Head of caudate nucleus (tissue), 42 donors: ENCODE data around the gene EEF1A1.
"Not testable (repeated sequence)": the region's sequence is repeated elsewhere in the genome, so short reads cannot be mapped to it uniquely, and the experiment has no call there.

Source experiments
- DNase-seq, 42 donors: peaks; one replicate each; pipeline versions ENCODE4 v3.0.0 to v3.0.0-alpha.2; 2020 to 2021; ENCODE audit warnings: mixed read lengths in 7 of 42
- intact Hi-C: fragments of 100-400 bp; cut with DNase I; formaldehyde crosslinking; loops from one replicate; pipeline ENCODE4 v1.15.0; 2022

EEF1A1 gene

DNA sequence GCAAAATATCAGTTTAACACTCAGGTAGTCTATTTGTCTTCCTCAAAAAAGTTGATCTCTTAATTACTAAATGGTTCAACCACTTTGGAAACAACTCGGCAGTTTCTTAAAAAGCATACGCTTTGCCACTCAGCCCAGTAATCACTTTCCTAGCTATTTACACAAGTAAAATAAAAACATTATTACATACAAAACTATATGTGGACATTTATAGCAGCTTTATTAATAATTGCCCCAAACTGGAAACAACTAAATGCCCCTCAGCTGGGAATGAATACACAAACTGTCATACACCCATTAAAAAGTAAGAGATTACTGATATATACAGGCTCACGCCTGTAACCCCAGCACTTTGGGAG is 7.4 kb downstream of the EEF1A1 start:
- DNase-seq, result no peak
- intact Hi-C loops, result loop anchor here (10.0 kb wide), 1 partner anchor 59 kb away; the partner anchor contains the start of gene CGAS

DNA sequence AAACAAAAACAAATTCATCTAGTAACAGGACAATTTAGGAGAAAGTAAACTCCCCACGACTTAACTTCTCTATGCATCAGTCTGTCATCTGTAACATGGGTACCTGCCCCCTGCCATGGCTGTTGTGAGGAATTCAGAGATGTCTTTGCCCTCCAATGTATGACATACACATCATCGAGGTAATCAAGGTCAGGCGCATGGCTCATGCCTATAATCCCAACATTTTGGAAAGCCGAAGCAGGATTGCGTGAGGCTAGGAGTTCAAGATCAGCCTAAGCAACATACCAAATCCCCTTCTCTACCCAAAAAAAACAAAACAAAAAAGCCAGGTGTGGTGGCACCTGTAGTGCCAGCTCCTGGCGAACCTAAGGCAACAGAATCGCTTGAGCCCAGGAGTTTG is 9.0 kb downstream of the EEF1A1 start:
- intact Hi-C loops, result loop anchor here (10.0 kb wide), 1 partner anchor 57 kb away; the partner anchor contains the start of gene CGAS
- DNase-seq, result no peak

DNA sequence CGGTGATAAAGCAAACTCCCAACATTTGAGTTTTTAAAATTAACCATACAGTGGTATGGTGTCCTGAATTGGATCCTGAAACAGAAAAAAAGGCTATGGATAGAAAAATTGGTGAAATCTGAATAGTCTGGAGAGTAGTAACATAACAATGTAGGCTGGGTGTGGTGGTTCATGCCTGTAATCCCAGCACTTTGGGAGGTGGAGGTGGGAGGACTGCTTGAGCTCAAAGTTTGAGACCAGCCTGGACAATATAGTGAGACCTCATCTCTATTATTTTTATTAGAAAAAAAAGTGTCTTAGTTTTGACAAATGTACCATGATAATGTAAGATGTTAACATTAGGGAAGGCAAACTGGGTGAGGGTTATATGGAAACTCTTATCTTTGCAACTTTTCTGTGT is 11.0 kb downstream of the EEF1A1 start:
- intact Hi-C loops, result loop anchor here (10.0 kb wide), 1 partner anchor 55 kb away; the partner anchor contains the start of gene CGAS
- no peak for DNase-seq

DNA sequence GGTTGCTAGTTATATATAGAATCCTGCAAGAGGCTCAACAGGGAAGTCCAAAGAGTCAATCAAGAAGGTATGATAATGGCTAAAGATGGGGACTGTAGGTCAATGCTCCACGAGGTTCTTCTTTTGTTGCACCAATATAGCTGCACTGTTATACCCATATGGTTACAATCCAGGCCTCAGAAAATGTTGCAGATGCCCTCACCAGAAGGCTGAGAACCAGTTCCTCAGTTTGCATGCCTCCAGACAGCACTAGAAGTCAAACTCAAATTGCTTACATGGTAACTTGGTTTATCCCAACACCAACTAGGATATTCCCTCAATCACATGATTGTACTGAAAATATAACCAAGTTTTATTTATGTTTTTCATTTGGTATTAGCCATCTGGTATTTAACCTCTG is 12.1 kb downstream of the EEF1A1 start:
- intact Hi-C loops, result no loop called here
- no peak for DNase-seq

DNA sequence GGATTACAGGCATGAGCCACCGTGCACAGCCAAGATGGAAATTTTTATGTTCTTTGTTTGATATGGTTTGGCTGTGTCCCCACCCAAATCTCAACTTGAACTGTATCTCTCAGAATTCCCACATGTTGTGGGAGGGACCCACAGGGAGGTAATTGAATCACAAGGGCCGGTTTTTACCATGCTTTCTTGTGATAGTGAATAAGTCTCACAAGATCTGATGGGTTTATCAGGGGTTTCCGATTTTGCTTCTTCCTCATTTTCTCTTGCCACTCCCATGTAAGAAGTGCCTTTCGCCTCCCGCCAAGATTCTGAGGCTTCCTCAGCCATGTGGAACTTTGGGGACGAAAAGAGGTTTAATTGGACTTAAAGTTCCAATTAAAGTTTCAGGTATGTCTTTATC is 14.6 kb downstream of the EEF1A1 start:
- intact Hi-C loops, result no loop called here
- DNase-seq, result no peak

DNA sequence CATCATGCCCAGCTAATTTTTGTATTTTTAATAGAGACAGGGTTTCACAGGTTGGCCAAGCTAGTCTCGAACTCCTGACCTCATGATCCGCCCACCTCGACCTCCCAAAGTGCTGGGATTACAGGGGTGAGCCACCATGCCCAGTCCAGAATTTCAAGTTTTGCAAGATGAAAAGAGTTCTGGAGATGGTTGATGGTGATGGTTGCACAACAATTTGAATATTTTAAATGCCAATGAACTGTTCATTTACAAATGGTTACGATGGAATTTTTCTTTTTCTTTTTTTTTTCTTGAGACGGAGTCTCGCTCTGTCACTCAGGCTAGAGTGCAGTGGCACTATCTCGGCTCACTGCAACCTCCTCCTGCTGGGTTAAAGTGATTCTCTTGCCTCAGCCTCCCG is 15.1 kb downstream of the EEF1A1 start:
- DNase-seq, intact Hi-C loops: not testable (repeated sequence)

DNA sequence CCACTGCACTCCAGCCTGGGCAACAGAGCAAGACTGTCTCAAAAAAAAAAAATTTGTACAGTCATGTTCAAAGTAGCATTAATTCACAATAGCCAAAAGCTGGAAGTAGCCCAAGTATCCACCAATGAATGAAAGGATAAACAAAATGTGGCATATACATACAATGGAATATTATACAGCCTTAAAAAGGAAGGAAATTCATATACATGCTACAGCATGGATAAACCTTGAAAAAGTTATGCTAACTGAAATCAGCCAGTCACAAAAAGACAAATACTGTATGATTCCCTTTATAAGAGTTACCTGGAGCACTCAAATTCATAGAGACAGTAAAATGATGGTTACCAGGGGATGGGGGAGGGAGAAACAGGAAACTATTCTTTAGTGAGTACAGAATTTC is 15.7 kb downstream of the EEF1A1 start:
- no peak for DNase-seq
- intact Hi-C loops, result no loop called here

DNA sequence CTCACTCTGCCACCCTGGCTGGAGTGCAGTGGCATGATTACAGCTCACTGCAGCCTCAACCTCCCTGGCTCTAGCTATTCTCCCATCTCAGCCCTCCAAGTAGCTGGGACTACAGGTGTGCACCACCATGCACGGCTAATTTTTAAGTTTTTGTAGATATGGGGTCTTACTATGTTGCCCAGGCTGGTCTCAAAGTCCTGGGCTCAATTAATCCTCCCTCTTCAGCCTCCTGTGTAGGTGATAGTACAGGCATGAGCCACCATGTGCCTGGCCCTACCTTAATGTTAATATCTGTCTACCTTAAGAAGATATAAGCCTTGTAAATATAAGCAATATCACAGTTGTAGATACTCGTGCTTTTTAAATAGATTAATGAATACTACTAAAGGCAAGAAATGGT is 16.7 kb downstream of the EEF1A1 start:
- intact Hi-C loops, result no loop called here
- DNase-seq, result no peak

DNA sequence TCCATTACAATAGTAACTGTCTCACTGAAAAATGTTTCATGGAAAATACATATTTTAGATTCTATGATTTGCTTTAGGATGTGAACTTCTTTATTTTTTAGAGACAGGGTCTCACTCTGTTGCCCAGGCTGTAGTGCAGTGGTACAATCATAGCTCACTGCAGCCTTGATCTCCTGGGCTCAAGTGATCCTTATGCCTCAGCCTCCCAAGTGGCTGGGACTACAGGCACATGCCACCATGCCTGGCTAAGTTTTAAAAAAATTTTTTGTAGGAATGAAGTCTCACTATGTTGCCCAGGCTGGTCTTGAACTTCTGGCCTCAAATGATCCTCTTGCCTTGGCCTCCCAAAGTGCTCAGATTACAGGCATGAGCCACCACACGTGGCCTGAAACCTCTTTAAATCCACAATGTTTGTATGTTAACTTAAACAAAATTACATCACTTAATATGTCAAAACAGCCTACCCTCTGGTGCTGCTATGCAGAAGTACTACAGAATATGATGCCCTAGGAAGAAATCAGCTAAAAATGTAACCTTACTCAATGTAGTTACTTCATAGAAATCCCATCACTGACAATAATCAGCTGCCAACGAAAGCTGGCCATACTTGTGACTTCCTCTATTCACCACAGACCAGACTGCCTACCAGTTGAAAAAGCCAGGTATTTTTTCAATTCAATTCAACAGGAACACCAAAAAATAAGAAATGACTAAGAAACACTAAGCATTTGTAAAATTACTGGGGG is 17.6 kb downstream of the EEF1A1 start:
- intact Hi-C loops, result no loop called here
- DNase-seq, result no peak

DNA sequence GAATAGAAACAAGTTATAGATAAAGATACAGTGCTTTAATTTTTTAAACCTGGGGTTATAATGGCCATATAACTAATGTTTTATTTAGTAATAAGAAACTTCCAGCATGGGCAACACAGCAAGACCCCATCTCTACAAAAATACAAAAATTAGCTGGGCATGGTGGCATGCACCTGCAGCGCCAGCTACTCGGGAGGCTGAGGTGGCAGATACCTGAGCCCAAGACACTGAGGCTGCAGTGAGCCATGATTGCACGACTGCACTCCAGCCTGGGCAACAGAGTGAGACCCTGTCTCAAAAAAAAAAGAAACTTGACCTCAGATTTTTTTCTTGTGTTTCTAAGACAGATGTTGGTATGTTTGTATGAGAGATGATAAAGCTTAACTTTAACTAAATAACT is 22.9 kb downstream of the EEF1A1 start:
- DNase-seq, result no peak
- intact Hi-C loops, result no loop called here

DNA sequence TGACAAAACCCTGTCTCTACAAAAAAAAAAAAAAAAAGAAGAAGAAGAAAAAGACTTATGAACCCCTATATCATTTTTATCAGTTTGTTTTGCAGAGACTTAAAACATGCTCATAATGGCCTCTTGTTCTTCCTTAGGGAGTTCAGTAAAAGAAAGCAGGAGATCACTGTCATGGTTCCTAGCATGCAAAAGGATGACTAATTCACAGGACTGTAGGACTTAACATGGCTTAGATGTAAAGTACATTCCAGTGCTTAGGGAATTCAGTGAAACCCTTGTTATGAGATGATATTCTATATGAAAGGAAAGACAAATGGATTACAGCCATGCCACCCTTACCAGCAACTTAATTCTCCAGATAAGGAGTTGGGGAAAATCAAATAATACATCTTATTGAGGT is 29.5 kb downstream of the EEF1A1 start:
- intact Hi-C loops, result no loop called here
- DNase-seq, result no peak

DNA sequence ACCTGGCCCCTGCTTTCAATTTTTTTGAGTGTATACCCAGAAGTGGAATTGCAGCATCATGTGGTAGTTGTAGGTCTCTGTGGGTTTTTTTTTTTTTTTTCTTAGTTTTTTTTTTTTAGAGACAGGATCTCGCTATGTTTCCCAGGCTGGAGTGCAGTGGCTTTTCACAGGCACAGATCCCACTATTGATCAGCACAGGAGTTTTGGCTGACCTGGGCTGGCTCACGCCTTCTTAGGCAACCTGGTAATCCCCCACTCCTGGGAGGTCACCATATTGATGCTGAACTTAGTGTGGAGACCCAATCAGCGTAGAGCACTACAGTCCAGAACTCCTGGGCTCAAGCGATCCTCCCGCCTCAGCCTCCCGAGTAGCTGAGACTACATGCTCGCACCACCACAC is 33.4 kb downstream of the EEF1A1 start:
- DNase-seq, result no peak
- intact Hi-C loops, result no loop called here

DNA sequence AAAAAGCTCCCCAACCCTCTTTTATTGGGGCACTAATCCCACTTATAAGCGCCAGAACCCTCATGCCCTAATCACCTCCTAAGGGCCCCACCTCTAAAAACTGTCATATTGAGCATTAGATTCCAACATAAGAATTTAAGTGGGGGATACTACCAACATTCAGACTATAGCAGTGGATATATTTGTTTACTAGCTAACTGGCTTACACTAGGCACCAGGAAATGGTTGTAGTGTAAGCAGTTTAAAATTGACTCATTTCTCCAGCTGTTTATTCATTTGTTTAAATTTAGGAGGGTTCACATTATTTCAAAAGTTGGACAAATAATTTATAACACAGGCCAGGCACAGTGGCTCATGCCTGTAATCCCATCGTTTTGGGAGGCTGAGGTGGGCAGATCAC is 36.4 kb downstream of the EEF1A1 start:
- DNase-seq, result no peak
- intact Hi-C loops, result no loop called here

DNA sequence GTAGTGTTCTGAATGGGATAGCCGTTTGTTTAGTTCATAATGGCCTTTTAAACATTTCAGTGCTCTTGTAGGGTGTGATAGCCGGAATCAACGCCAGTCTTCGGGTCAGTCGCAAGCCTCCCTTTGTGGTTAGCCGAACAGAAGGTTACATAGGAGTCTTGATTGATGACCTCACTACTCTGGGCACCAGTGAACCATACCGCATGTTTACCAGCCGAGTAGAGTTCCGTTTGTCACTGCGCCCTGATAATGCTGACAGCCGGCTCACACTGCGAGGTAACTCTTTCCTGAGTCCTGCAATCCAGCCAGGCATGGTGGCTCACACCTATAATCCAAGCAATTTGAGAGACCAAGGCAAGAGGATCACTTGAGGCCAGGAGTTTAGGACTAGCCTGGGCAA is 38.9 kb downstream of the EEF1A1 start:
- no peak for DNase-seq
- intact Hi-C loops, result no loop called here

DNA sequence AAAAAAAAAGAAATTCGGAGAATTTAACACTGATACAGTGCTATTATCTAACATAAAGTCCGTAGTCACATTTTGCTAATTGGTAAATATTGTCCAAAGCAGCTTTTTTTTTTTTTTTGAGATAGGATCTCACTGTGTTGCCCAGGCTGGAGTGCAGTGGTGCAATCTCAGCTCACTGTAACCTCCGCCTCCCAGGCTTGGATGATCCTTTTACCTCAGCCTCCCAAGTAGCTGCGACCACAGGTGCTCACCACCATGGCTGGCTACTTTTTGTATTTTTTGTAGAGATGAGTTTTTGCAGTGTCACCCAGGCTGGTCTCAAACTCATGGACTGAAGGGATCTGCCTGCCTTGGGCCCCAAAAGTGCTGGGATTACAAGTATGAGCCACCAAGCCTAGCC is 43.4 kb downstream of the EEF1A1 start:
- DNase-seq, result no peak
- intact Hi-C loops, result no loop called here

DNA sequence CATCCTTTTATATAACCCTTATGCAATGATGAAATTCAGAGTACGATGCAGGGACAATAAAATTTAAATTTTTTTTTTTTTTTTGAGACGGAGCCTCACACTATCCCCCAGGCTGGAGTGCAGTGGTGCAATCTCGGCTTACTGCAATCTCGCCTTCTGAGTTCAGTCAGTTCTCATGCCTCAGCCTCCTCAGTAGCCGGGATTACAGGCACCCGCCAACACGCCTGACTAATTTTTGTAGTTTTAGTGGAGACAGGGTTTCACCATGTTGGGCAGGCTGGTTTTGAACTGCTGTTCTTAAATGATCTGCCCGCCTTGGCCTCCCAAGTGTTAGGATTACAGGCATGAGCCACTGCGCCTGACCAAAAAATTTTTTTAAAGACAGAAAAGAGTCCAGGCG is 44.1 kb downstream of the EEF1A1 start:
- DNase-seq, result no peak
- intact Hi-C loops, result no loop called here

DNA sequence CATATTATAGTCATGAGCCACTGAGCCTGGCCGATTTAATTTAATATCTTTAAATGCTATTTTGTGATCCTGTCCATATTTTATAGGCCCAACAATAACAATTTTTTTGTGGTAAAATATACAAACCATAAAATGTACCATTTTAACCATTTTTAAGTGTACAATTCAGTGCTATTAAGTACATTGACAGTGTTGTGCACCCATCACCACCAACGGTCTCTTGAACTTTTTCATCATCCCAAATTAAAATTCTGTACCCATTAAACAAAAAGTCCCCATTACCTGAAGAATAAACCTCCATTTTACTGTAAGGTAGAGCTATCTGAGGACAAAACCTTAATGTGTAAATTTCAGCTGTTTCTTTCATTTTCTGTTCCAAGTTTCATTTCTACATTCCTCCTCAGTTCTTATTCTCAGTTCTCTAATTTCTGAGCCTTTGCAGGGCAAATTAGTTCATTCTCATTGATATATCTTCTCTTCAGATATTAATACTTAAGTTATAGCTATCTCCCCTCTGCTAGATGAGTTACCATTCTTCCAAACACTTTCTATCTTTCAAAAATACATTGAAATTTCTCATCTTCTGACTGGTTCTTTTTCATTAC is 49.0 kb downstream of the EEF1A1 start:
- no peak for DNase-seq
- intact Hi-C loops, result no loop called here
